AG08395 (cell line): ENCODE results near the gene SAMD3.
"Not testable (repeated sequence)": the region's sequence is repeated elsewhere in the genome, so short reads cannot be mapped to it uniquely, and the experiment has no call there.

Source experiments
- DNase-seq: peaks from one replicate; pipeline ENCODE4 v3.0.0; 2012; ENCODE audit warnings: mixed read lengths, low spot score

SAMD3 gene

DNA sequence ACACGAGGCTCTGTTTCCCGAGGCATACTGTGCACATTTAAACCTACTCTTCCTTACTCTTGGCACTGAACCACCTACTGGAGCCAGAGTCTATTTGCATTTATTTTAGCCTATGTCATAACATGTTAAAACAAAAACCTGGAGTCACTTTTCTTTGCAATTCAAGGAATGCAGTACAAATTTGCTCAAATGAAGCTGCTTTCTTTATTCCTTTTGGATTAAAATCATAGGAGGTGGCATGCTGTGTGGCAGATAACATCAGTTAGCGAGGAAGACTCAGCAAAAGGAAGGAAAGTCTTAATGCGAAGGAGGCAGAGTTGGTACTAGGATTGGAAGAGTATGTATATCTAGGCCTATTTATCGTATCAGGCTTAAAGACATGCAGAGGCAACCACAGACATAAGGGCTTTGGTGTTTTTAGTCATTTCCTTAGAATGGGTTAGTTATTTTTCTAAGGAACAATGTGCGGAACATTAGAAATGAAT is 92.9 kb downstream of the SAMD3 start:
- no peak for DNase-seq

DNA sequence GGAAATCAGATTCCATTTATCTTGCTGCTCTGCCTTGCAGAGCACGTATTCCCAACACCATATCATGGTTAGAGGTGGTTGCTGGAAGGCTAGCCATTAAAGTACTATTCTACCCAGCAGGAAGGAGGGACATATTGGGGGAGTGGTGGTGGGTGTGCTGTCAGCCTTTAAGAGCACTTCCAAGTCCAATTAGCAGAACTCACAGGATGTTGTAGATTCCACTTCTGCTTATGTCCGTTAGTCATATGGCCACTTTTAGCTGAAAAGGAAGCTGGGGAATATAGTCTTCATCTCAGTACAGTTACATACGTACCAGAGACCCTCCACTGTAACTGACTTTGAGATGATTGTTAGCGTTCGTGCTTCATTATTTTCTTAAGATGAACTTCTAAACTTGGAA is 94.4 kb downstream of the SAMD3 start:
- DNase-seq, result no peak

DNA sequence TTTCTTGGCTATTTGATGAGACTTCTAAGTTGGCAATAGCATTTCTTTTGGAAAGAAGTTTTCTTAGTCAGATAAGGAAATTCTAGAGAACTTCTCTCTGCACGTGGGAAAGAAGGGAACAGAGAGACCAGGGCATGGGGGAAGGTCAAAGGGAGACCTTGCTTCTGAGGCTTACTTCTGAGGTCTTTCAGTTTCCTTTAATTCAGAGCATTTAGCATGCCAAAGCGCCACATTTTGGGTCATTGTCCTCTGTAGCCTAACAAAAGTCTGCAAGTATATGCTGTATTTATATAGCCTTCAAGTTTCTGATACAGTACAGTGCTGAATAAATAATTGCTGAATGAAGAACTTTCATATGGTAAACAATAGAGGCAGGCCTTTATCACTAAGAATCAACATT is 95.6 kb downstream of the SAMD3 start:
- DNase-seq, result no peak

DNA sequence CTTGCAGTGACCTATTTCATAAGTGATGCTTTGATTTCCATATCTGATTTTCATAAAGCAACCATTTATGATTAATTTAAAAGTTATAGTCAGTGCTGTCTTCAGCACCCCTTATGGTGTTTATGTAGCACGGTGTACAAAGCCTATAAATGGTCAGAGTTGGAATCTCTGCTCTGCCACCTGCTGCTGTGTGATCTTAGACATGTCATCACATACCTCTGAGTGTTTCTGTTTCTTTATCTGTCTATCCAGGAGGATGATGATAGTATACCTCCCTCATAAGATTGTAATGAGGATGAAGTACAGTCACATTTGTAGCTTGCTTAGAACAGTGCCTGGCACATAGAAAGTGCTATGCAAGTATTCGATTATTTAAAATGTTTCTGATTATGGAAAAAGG is 100.5 kb downstream of the SAMD3 start:
- no peak for DNase-seq

DNA sequence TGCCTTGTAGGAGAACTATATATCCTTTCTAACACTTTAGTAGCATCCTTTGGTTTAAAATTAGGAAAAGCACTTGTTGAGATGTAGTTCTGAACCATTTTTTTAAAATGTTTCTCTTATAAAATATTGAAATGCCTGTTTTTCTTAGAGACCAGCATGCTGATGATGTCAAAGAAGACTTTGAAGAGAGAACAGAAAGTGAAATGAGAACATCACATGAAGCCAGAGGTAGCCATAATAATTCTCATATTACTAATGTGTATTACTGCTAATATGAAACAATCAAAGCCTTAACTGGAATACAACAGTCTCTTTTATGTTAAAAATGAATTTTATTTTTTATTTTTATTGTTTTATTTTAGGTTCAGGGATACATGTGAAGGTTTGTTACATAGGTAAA is 102.0 kb downstream of the SAMD3 start:
- no peak for DNase-seq

DNA sequence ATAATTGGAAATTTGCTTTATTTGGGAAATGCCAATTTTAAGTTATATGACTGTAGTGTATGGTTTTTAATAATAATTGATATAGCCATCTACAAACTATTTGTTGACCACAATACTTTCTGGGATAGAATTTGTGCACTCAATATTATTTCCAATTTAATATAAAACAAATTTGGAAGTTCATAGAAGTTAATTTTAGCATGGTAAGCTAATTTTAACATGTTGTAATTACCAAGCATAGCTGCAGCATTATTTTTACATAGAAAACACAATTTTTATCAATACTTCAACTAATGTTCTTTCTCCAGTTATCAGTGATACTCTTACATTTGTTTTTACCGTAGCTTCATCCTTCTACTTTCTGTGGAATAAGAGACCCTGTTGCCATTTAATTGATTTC is 103.5 kb downstream of the SAMD3 start:
- DNase-seq, result no peak

DNA sequence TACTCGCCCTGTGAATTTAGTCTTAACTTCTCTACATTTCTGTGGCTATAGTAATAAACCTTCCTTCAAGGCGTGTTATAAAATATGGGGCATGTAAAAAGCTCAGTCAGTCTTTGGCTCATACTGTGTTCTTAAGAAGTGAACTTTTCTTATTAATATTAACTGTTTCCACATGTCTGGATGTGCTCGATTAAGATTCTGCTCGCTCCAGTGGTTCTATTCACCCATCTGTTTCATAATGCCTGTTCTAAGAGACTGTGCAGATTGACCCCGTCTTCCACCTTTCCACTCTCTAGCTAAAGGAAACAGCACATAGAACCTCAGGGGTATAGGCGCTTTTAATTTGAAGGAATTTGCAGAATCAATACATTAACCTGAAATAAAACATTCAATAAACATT is 104.5 kb downstream of the SAMD3 start:
- DNase-seq, result no peak

DNA sequence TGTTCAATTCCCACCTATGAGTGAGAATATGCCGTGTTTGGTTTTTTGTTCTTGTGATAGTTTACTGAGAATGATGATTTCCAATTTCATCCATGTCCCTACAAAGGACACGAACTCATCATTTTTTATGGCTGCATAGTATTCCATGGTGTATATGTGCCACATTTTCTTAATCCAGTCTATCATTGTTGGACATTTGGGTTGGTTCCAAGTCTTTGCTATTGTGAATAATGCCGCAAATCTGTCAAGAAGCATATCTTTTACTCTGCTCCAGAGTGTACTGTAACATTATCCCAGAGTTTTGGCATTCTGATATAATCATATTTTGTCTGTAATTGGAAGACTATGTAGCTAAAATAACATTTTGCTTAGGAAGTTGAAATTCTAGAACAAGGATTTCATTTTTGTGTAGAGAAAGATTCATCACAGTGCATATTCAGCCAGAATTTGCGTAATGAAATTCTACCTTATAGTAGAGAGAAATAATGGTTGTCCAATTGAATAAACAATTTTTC is 105.5 kb downstream of the SAMD3 start:
- not testable (repeated sequence) for DNase-seq

DNA sequence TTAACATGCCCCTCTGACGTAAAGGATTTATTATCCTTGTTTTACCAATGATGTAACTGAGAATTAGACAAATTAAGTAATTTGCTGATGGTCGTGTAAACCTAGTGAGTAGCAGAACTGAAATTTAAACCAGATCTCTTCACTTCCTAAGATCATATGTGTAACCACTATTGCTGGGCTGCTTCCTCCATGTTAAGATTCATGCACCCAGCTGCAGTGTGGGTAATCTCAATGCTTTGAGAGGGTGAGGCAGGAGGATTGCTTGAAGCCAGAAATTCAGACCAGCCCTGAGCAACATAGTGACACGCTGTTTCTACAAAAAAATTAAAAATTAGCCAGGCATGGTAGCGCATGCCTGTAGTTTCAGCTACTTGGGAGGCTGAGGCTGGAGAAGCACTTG is 106.5 kb downstream of the SAMD3 start:
- DNase-seq, result no peak

DNA sequence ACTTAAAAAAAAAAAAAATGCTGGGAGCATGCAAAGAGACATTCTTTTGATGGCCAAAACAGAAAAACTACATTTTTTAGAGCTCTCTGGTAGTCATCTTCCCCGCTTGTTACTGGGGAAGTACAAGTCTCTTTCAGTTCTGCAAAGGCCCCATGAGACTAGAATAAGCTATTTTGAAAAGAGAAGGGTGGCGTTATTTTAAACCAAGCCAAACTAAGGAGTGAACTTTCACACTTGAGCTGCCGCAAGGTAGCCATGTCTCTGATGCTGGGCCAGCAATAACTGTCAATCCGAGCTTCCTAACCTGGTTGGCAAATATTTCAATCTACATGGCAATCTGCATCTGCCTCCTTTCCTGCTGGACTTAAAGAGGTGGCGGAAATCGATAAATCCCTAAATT is 107.7 kb downstream of the SAMD3 start:
- no peak for DNase-seq

DNA sequence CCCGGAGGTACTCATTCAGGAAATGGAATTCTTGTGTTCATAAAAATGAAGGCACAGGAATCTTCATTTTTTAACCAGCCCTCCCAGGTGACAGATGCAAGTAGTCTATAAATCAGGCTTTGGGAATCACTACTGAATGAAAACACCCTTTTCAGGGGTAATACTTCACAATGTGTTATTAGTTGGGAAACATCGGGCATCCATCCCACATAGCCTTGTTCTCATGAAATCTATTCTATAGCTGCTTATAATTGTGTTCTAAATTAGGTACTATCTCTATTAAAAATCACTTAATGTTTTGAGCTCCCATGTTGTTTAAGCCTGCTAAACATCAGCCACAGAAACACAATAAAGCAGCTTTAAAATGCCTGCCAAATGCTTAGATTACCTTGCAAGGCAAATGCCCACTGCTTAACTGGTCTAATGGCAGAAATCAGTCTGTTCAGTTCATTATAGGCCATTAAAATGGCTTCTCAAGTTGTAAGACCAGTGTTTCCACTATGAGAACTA is 109.5 kb downstream of the SAMD3 start:
- no peak for DNase-seq

DNA sequence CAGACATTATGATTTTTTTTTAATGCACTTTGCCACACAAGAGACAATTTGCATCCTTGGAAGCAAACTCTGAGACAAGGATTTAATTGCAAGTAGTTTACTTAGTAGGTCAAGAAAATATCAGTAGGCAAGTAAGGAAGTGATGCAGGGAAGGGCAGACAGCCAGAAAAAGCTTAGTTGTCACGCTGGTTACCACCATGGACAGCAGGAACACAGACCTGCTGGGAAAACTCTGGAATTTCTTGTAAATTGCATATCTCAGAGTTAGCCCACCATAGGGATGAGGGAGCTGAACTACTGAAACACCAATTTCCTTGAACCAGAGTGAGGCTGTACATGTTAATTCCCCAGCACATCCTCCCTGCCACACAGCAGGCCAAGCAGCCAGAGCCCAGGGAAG is 111.7 kb downstream of the SAMD3 start:
- DNase-seq, result no peak

DNA sequence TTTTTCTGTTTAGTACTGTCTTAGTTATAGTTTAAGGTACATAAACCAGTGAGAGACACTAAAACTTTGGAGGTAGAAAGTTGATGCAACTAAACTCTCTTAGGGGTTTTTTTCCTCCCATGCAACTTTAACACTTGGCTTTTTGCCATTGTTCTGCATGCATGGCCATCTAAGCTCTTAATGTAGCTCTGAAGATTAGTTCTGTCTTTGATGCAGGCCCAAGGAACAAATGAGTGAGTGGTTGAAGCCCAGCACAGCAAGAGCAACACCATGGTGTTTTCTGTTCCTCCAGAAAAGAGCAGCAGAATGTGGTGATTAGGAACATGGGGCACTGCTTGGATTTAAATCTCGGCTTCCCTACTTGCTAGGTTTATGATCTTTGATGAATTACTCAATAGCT is 115.0 kb downstream of the SAMD3 start:
- no peak for DNase-seq

DNA sequence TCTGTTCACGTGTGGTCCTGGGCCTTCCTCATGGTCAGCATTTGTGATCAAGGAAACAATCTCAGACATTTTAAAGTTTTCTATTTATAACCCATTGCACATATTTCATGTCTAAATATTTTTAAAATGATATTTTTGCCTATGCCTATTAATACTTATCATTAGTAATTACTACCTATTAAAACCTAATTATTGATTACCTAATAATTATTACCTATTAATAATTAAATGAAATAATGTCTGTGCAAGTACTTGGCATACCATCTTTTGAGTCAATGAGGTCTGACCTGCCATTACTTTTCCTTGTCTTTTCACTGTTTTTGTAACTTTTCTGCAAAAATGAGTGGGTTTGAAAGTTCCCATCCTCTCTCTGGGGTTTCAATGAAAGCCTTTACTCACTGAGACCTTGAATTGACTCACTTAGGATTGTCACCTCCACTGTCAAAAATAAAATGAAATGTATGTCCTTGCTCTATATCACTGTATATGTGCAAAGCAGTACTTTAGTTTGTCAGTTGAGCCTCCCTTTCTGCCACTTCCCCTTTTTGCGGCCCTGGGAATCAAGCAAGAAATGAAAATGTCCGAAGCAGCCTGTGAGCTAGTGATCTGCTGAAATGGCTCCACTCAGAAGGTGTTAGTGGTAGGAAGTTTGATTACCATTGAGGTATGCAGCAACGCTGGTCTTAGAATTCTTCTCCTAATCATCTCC is 116.6 kb downstream of the SAMD3 start:
- DNase-seq, result no peak

DNA sequence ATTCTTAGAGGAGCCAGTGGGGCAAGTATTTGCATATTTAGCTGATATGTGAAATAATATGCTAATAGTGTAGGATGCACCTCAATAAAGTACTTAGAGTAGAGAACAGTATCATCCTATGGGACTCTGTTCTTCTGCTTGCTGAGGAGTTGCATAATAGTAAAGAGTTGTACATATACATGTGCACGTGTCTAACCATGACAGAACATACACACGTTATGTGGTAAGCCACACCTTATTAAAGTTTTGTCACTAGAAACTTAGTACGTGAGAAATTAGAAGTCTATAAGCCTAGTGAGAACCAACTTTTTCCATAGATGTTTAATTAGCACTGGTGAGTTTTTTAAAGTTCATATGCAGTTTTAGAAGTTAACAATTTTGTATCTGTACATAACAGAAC is 123.6 kb downstream of the SAMD3 start:
- no peak for DNase-seq

DNA sequence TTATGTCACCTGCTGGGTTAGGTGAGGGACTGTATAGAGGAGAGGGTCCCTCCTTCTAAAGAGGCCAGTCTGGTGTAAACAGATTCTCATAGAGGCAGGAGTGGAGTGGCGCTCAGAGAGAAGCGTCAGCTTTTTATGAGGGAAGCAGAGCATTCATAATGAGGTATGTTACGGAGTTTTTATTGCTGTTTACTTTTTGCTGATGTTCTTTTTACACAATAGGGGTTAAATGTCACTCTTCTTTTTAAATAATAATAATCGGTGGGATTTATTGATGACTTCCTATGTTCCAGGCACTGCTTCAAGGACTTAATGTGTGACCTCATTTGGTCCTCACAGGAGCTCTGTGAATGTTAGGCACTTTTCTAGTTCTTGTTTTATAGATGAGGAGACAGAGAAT is 124.4 kb downstream of the SAMD3 start:
- no peak for DNase-seq
